ENCODE measurements around the gene AP1B1.
"Not testable (repeated sequence)": the region's sequence is repeated elsewhere in the genome, so short reads cannot be mapped to it uniquely, and the experiment has no call there.

The AP1B1 gene

GRCh38 chr22:29386708-29387107, 1.7 kb downstream of the AP1B1 start:
- no peak for DNase-seq (ENCODE audit: low read depth)

GRCh38 chr22:29385748-29386147, 2.6 kb downstream of the AP1B1 start:
- DNase-seq (ENCODE audit: low read depth), result no peak

GRCh38 chr22:29385151-29385704, 3.1 kb downstream of the AP1B1 start:
- no peak for DNase-seq (ENCODE audit: low read depth)

GRCh38 chr22:29383740-29384139, 4.6 kb downstream of the AP1B1 start:
- DNase-seq (ENCODE audit: low read depth), result no peak

- no peak for DNase-seq (ENCODE audit: low read depth)
These were observed 5.6 kb downstream of the AP1B1 start for GRCh38 chr22:29382580-29383302.

GRCh38 chr22:29380856-29381255, 7.5 kb downstream of the AP1B1 start:
- DNase-seq (ENCODE audit: low read depth), result no peak

GRCh38 chr22:29380032-29380781, 8.2 kb downstream of the AP1B1 start:
- no peak for DNase-seq (ENCODE audit: low read depth)

GRCh38 chr22:29379258-29379657, 9.1 kb downstream of the AP1B1 start:
- DNase-seq (ENCODE audit: low read depth), result no peak

- no peak for DNase-seq (ENCODE audit: low read depth)
These were observed 10.4 kb downstream of the AP1B1 start for GRCh38 chr22:29377979-29378378.

- not testable (repeated sequence) for DNase-seq (ENCODE audit: low read depth)
These were observed 11.7 kb downstream of the AP1B1 start for GRCh38 chr22:29376705-29377104.

- no peak for DNase-seq (ENCODE audit: low read depth)
These were observed 12.8 kb downstream of the AP1B1 start for GRCh38 chr22:29375398-29376076.

- not testable (repeated sequence) for DNase-seq (ENCODE audit: low read depth)
These were observed 13.6 kb downstream of the AP1B1 start for GRCh38 chr22:29374806-29375205.

- no peak for DNase-seq (ENCODE audit: low read depth)
These were observed 14.0 kb downstream of the AP1B1 start for GRCh38 chr22:29374401-29374800.

- no peak for DNase-seq (ENCODE audit: low read depth)
These were observed 17.8 kb downstream of the AP1B1 start for GRCh38 chr22:29370537-29370936.

- DNase-seq (ENCODE audit: low read depth), result no peak
These were observed 18.9 kb downstream of the AP1B1 start for GRCh38 chr22:29369460-29369859.

GRCh38 chr22:29359469-29359868, 28.9 kb downstream of the AP1B1 start:
- no peak for DNase-seq (ENCODE audit: low read depth)

GRCh38 chr22:29357193-29357890, 31.0 kb downstream of the AP1B1 start:
- not testable (repeated sequence) for DNase-seq (ENCODE audit: low read depth)

GRCh38 chr22:29353860-29354259, 34.5 kb downstream of the AP1B1 start:
- DNase-seq (ENCODE audit: low read depth), result no peak

GRCh38 chr22:29353286-29353685, 35.1 kb downstream of the AP1B1 start:
- DNase-seq (ENCODE audit: low read depth), result no peak

- DNase-seq (ENCODE audit: low read depth), result no peak
These were observed 35.6 kb downstream of the AP1B1 start for GRCh38 chr22:29352778-29353177.

- DNase-seq (ENCODE audit: low read depth), result no peak
These were observed 36.5 kb downstream of the AP1B1 start for GRCh38 chr22:29351891-29352290.

- DNase-seq (ENCODE audit: low read depth), result no peak
These were observed 37.3 kb downstream of the AP1B1 start for GRCh38 chr22:29351042-29351441.
